Muscle of back (tissue), 11 donors: Measurements from ENCODE around the gene WASF2. TPM values are rescaled to one million over a fixed set of nuclear protein-coding genes. Genes with fewer than 3 reads are reported as not detected.

Experiments
- DNase-seq, 3 donors: peaks; one replicate each; pipeline versions ENCODE4 v3.0.0 to v3.0.0-alpha.2; 2013
- polyA plus RNA-seq, 10 donors: library from polyadenylated mRNA; unstranded; fragments of 120-200 nt; gene quantifications; one replicate each; pipeline ENCODE4 v1.2.1, GENCODE V29; 2013; ENCODE audit not compliant: insufficient read length in 10 of 10

Gene WASF2
- polyA plus RNA-seq, 10 donors, result 66.0 to 92.2 (median 84.3) TPM

DNA sequence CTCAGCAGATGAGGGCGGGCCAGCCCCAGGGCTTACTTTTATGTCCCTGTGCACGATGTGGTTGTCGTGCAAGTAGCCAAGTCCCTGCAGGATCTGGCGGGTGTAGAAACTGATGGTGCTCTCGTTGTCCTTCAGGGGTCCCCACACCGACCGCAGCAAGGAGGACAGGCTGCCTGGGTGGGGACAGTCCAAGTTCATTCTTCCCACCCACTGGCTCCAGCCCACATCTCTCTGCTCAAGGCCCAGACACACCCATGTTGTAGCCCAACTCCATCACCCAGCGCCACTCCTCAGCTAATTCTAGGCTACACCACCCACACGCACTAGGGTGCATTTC is 130.2 kb downstream of the WASF2 start:
- no peak for DNase-seq

DNA sequence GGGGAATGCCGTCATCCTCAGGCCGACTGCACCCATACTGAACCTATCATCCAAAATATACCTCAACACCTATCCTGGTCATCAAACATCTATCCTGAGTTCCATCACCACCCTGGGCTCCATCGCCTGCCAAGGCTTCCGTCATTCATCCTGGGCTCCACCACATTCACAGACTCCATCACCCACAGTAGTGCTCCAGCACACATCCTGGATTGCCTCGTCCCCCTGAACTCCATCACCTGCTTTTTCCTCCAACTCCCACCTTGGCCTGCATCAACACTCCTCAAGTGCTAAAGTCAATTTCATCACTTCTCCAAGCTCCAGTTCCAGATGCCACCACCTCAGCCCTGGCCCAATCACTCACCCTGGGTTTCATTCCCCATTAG is 131.0 kb downstream of the WASF2 start:
- DNase-seq, result no peak

DNA sequence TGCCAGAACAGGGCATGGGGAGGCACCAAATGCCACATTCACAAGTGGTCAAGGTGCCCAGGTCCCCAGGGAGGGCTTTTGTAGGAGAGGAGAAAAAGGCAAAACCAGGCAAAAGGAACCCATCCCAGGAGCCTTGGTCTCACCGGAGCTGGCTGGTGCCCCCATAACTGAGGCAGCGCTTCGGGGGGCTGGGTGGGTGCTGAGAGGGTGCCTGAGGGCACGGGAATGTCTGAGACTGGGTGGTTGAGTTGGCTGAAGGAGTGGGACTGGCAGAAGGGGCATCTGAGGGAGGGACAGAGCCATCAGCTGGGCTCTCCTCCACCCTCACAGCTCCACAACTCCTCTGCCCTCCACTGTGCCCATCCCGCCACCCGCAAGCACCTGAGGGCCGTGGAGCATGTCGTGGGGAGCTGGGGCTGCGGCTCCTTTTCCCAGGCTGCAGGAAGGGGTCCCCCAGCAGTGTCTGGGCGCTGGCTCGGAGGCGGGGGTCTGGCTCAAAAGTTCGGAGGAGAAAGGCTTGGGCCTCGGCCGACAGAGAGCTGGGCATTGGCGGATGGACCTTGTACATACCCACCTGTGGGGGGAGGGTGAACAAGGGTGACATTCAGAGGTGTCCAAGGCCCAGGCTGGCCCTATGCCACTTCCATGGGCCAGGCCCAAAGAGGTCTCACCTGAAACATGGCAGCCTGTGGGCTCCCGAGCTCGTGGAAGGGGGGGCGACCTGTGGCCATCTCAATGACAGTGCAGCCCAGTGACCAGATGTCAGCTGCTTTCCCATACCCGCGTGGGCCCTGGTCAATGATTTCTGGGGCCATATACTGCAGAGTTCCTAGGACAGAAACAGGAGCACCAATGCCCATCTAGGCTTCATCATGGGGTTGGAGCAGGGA is 131.7 kb downstream of the WASF2 start:
- DNase-seq, result no peak

DNA sequence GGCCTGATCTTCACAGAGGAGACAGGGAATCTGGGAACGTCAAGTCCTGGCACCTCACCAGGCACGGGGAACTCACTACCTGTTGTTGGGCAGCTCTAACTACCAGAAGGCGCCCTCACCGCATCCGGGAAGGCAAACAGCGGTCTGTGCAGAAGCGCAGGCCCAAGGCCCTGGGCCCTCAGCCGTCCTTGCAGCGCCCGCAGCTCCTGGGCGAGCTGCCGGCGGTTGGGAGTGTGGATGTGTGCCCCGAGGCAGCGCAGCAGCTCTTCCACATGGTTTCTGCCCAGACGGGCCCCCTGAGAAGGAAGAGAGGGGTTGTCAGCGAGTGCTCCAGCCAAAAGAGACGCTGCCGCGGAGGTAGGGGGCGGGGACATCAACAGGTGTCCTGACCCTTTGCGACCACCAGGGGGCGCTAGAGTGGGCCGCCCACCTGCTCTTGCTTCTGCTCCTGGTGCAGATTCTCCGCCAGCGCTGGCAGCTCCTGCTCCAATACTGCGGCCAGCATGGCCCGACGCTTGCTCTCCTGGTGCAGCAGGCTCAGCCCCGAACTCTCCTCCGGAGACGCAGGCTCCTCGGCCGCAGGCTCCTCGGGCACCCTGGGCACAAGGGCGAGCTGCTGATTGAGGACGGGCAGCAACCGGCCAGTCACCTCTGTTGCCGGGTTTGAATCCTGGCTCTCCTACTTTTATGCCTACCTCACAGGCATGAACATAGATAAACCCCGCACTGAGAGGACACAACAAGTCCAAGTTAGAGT is 132.5 kb downstream of the WASF2 start:
- peak; percentile 26 to 88 (median 79) for DNase-seq

DNA sequence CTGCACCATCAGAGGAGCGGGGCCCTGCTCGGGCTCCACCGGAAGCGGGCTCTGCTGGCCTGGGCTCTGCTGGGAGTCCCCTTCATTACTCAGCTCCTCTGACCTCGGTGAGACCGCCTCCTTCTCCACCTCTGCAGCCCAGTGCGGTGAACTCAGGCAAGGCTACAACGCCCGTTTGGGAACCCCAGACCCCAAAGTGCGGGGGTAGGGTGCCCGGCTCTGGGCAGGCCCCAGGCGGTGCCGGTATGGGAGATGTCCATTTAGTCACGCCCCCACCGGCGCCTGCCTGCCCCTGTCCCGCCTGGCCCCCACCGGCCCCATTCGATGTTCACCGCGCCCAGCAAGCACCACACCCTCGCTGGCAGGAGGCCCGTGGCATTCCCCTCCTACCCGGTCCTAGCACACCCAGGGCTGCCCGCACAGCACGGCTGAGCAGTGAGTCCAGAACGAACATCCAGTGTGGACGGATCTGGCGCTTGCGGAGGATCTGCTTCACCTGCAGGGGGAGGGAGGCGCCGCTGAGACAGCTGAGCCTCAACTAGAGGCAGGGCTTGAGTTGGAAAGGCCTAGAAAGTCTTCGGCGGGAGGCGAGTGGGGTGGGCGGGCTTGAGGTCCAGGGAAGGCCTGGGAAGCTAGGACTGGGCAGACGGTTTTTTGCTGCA is 133.2 kb downstream of the WASF2 start:
- DNase-seq, result no peak

DNA sequence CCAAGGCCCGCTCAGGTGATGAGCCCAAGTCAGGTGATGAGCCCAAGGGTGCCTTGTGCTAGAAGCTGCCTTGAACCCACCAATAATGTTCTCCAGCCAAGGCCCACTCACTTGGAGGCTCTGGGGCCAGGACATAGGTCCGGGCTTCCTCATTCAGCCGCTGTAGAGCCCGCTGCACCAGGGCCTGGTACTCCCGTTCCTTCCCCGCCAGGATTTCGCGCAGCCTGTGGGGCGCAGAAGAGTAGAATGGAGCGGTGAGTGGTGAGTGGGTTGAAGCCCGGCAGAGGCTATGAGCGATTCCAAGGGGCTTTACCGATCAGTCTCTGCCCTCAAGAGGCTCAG is 133.7 kb downstream of the WASF2 start:
- no peak for DNase-seq

DNA sequence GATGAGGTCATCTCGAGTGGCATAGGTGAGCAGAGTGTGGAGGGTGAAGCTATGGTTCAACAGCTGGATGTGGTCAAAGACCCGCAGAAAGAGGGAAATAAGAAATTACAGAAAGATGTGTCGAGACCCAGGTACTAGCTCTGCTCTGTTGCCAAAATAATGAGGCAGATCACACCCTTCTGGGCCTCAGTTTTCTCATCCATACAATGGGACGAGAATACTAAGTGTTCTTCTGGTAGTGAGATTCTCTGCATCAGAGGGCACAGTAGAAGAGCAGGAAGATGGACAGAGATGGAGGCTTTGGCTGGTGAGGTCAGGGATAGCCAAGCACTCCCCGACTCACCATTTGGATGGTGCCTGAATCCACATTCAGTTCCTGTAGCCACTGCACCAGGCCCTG is 134.3 kb downstream of the WASF2 start:
- DNase-seq, result no peak

Other genes with a start within 250 kb of the WASF2 start
- 10 to 100 TPM; 18.6 to 26.9 (median 23.6) TPM for gene TMEM222, start 168.0 kb downstream of the WASF2 start, polyA plus RNA-seq
- 1 to 10 TPM in 7 of 10 donors, under 1 TPM in 3; 0.43 to 5.7 (median 1.2) TPM for gene SYTL1, start 148.1 kb downstream of the WASF2 start, polyA plus RNA-seq
- gene MAP3K6, start 123.2 kb downstream of the WASF2 start, polyA plus RNA-seq, result 10 to 100 TPM in 7 of 10 donors, 1 to 10 TPM in 3; 8.7 to 14.8 (median 11.0) TPM
- under 1 TPM in 9 of 10 donors, not detected in 1; 0.25 to 0.99 (median 0.45) TPM for gene FCN3, start 115.3 kb downstream of the WASF2 start, polyA plus RNA-seq
- gene CD164L2, start 106.8 kb downstream of the WASF2 start, polyA plus RNA-seq, result under 1 TPM in 1 of 10 donors, not detected in 9; 0.11 TPM
- gene GPR3, start 97.5 kb downstream of the WASF2 start, polyA plus RNA-seq, result 1 to 10 TPM in 2 of 10 donors, under 1 TPM in 8; 0.42 to 1.2 (median 0.96) TPM
- gene AHDC1, start 114.0 kb upstream of the WASF2 start, polyA plus RNA-seq, result 100 to 1,000 TPM in 1 of 10 donors, 10 to 100 TPM in 9; 55.7 to 104 (median 78.7) TPM
- gene FGR, start 145.0 kb upstream of the WASF2 start, polyA plus RNA-seq, result 1 to 10 TPM; 1.1 to 3.3 (median 2.2) TPM
- gene IFI6, start 182.0 kb upstream of the WASF2 start, polyA plus RNA-seq, result 10 to 100 TPM; 45.3 to 80.8 (median 67.3) TPM
- 10 to 100 TPM; 14.4 to 32.6 (median 19.2) TPM for gene FAM76A, start 235.8 kb upstream of the WASF2 start, polyA plus RNA-seq